ENCODE results near the gene AQP4.

The AQP4 gene

GRCh38 chr18:26839609-26840008 lies 25.9 kb downstream of the AQP4 start:
- no peak for DNase-seq

- no peak for DNase-seq
These were observed 33.2 kb downstream of the AQP4 start for GRCh38 chr18:26832302-26832701.

- DNase-seq = no peak
These were observed 37.9 kb downstream of the AQP4 start for GRCh38 chr18:26827581-26827980.

DNA sequence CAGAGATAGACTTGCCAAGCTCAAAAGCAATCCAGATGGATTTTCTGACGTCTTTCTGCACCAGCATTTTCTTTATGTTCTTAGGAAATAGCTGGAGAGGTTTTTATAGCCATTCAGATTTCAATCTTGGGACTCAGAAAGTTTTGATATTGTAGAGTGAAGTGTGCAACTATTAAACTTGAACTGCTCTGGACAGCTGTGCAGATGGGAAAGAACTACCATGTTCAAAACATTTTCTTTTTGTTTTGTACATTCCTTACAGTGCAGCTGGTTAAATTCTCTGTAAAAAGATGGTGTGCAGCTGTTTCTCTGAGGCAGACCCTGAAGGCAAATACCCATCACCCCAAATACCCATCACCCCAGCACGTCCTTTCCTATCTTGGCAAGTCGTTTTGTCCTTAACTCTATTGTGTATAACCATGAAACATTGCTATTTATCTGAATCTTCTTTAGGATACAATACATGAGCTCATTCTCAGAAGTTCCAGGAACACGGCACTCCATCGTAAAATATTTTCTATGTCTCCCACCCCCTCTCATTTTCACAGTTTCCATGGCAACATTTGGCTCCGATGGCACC lies 38.8 kb downstream of the AQP4 start:
- DNase-seq = no peak

DNA sequence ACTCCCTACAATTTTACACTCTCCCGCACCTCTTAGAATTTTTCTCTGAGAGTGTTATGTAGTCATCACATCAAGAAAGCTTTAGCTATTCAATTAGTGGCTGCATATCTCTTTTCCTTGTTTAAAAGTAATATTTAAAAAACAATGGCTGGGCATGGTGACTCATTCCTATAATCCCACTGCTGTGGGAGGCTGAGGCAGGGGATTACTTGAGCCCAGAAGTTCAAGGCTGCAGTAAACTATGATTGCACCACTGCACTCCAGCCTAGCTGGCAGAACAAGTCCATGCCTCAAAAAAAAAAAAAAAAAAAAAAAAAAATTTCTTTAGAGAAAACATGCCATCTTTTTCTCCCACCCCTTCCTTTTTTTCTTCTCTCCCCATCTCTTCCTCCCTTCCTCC lies 44.3 kb downstream of the AQP4 start:
- DNase-seq = no peak

DNA sequence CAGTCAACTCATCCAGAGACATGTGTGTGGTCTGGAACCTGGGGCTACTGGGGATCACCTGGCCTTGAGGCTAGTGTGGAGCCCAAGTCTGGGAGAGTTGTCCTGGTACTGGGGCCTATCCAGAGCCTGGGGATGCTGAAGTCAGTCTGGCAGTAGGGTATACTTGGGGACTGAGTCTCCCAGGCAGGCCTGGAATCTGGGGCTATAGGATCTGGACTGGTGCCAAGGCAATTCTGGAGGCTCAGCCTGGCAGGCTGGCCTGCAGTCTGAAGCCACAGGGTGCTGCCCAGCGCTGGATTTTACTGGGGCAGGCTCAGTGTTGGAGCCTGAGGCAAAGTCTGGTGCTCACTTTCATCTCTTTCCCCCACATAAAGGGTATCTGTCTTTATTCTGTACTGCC lies 46.5 kb downstream of the AQP4 start:
- DNase-seq = no peak

- no peak for DNase-seq
These were observed 47.0 kb downstream of the AQP4 start for GRCh38 chr18:26818461-26818860.

DNA sequence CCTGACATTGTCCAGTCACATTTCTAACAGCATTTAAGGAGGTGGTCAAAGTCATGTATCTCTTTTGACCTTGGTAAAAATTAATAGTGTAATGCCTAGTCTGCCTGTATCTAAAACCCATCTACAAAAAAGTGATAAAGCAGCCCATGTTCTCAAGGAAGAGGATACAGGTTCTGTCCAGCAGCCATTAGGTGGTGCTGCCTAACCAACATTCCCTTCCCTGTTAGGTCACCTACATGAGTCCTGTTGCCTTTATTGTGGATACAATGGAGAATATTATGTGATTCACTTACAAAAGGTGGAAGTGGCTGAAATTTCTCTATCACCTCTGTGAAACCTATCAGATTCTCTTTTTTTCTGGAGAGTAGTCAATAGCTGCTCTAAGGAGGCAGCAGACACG lies 52.5 kb downstream of the AQP4 start:
- DNase-seq = peak; percentile 8

- no peak for DNase-seq
These were observed 53.0 kb downstream of the AQP4 start for GRCh38 chr18:26812462-26812861.

DNA sequence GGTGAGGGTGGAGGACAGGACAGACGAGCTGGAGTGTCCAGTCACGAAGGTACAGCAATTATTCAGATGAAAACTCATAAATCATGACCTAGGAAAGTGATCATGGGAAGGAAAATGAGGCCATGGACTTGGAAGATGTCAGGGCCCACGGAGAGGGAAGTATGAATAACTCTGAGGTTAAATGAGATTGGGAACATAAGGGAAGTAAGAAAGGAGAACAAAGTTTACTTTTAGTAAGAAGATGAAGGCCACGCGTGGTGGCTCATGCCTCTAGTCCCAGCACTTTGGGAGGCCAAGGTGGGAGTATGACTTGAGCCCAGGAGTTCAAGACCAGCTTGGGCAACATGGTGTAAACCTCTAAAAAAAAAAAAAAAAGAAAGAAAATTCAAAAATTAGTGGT lies 56.2 kb downstream of the AQP4 start:
- DNase-seq = no peak

- DNase-seq = no peak
These were observed 59.3 kb downstream of the AQP4 start for GRCh38 chr18:26806224-26806623.

- DNase-seq = no peak
These were observed 61.0 kb downstream of the AQP4 start for GRCh38 chr18:26804519-26804918.

- DNase-seq = no peak
These were observed 61.9 kb downstream of the AQP4 start for GRCh38 chr18:26803643-26804042.

- DNase-seq = no peak
These were observed 62.9 kb downstream of the AQP4 start for GRCh38 chr18:26802330-26803200.

Data from hematopoietic multipotent progenitor cell treated with erythropoietin and hydrocortisone succinate and interleukin-3 and kit ligand, for 8 days (in vitro differentiated cells).